HG03108 (cell line): ENCODE results near the gene SH3PXD2A.

Experiments
- ATAC-seq: cut with Tn5 transposase; IDR thresholded peaks from one replicate; pipeline ENCODE4 v1.9.1; 2021; ENCODE audit warnings: moderate library complexity; ENCODE audit not compliant: unreplicated experiment

The SH3PXD2A gene

DNA sequence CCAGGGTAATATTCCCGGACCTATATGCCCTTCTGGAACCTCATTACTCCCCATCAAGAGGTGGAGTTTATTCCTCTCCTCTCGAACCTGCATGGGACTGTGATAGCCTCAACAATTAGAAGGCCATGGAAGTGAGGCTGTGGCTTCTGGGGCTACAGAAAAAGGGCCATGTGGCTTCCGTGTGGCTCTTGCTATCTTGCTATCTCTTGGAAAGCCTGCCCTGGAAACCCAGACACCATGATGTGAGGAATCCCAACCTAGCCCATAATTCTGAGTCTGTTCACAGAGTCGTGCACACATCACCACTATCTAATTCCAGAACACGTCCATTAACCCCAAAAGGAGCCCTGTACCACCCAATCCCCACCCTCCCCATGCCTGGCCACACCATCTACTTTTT lies 20.8 kb upstream of the SH3PXD2A start:
- ATAC-seq, result no peak

- no peak for ATAC-seq
Observed at GRCh38 chr10:103874730-103875129, 19.4 kb upstream of the SH3PXD2A start.

DNA sequence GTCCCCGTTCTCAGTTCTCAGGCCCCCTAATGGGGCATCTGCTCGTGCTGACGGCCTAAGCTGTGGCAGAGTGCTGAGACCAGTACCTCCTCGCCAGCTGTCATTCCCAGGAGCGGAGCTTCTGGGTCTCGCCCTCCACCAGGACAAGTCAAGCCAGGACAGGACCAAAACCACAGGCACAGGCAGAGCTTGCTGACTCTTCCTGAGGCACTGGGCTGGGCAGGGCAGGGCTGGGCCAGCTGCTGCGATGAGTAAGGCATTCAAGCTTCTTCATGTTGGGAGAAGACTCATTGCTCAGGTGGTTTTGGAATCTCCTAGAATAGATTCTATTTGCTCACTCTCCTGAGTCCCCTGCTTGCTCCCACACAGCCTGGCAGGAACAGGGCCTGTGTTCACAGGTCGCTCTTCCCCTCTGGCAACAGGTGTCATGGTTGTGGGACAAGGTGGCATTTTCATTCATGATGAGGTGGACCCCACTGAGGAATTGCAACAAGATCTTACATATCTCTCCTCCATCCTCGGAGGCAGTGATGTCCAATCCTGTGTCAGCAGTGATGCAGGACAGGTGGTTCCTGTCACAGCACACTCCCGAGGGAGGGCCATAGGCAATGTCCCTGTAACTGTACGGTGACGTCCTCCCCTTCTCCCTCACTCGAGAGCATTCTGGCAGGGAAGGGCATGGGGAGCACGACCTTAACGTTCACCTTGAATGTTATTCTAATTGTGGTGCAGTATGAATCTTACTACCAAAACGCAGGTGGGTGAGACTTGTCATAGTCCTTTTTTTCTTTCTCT lies 17.0 kb upstream of the SH3PXD2A start:
- no peak for ATAC-seq

DNA sequence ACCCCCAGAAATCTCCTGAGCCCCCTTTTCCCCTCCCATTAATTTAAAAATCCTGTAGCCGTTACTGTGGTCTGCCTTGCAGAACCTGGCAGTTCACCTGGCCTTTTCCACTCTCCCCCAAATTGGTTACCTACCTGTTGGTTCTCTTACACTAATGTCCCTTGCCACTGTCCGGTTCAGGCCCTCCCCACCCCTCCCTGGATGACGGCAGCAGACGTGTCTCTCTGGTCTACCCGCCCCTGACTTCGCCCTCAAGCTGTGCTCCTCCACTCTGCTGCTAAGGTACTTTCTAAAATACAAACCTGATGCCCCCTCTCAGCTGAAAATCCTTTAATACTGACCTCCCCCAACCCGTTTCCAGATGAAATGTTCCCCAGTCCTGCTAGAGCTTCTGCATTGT lies 15.6 kb upstream of the SH3PXD2A start:
- no peak for ATAC-seq

GRCh38 chr10:103870516-103870915 lies 15.1 kb upstream of the SH3PXD2A start:
- no peak for ATAC-seq

- no peak for ATAC-seq
Observed at GRCh38 chr10:103869336-103869735, 14.0 kb upstream of the SH3PXD2A start.

- no peak for ATAC-seq
Observed at GRCh38 chr10:103868200-103868599, 12.8 kb upstream of the SH3PXD2A start.

- no peak for ATAC-seq
Observed at GRCh38 chr10:103861505-103861904, 6.1 kb upstream of the SH3PXD2A start.

GRCh38 chr10:103859161-103860086 lies 4.0 kb upstream of the SH3PXD2A start:
- ATAC-seq, result no peak

DNA sequence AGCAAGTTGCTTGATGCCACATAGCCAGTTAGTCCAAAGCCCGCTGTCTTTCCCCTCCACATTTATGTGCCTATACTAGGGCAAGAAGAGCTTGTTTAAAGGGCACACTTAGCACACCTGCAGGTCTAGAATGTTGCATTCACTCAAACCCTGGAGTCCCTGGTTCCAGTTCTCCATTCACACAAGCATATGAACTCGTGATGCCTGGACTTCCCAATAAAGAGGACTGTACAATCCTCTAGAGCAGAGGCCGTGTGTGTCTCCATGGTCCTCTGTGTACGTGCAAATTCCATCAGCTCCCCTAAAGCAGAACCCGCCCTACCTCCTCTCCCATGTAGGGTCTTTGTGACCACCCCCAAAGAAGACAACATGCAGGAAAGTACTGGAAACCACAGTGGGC lies 3.0 kb upstream of the SH3PXD2A start:
- no peak for ATAC-seq

GRCh38 chr10:103856797-103857170 lies 1.4 kb upstream of the SH3PXD2A start:
- no peak for ATAC-seq

DNA sequence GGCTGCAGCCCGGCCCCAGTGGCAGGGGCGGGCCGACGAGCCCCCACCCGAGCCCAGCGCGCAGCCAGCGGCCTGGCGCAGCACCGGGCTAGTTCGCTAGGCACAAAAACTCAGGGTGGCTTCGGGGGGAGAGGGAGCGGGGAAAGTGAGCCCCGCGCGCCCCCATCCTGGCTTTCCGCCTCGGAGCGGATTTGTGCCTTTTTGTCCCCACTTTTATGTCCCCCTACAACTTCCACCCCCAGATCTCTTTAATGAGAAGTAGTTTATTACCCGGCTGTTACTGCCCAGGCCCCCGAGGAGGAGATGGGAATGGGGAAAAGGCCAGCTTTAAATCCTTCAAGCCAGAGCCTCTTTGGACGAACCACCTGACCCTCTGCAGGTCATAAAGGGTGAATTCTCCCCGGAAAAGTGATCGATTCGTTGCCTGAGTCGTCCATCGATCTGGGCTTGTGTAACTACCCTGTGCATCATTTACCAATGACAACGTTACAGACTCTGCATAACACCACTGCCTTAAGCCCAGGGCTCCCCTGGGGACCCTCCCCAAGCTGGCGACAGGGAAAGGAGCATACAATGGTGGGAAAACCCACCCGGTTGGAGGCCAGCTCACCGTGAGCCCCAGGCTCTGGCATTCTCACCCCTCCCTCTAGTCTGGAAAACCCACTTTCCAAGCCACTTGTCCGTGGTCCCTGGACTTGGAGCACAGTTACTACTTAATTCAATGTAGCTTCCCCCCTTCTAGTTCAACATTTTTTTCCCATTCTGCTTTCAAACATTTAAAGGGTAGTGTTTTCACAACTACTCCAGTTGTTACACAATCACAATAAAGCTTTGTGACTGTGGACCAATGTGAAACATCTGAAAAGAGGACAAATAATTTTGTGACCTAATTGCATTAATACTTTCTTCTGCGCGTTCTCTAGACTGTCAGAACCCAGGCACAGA lies 748 bp upstream of the SH3PXD2A start:
- no peak for ATAC-seq

GRCh38 chr10:103854686-103855391 lies 537 bp downstream of the SH3PXD2A start:
- no peak for ATAC-seq

GRCh38 chr10:103854265-103854685 lies 1.1 kb downstream of the SH3PXD2A start:
- ATAC-seq, result no peak

DNA sequence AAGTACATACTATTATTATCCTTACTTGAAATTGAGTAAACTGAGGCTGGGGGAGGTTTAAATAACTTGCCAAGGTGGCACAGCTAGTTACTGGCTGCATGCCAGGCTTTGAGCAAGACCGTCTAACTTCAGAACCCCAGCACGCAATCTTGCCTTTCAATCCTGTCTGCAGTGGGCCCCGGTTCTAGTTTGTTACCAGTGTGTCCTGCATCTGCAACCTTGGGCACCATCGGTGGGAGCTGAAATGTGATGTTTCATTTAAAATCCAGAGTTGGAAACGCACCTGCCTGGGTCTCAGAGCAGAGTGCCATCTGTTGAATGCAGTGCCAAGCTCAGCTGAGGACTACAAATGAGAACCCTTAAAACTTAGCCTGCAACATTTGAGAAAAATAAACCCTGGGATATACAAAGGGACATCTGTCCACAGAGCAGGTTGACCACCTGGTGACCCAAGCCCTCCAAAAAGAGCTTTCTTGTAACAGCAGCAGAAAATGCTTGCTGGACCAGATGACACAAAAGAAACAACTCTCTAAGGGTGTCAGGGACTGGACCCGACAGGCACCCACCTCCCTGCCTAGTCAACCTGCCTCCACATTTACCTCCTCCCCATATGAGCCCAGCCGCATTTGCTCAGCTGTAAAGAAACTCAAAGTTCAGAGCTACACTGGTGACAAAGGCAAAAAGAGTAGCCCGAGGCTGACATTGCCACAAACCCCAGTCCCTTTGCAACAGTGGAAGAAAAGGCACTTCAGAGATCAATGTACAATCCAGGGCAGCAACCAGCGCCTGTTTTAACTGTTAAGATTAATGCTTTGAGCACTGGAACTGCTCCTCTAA lies 1.7 kb downstream of the SH3PXD2A start:
- ATAC-seq, result no peak

- no peak for ATAC-seq
Observed at GRCh38 chr10:103852856-103853255, 2.5 kb downstream of the SH3PXD2A start.

DNA sequence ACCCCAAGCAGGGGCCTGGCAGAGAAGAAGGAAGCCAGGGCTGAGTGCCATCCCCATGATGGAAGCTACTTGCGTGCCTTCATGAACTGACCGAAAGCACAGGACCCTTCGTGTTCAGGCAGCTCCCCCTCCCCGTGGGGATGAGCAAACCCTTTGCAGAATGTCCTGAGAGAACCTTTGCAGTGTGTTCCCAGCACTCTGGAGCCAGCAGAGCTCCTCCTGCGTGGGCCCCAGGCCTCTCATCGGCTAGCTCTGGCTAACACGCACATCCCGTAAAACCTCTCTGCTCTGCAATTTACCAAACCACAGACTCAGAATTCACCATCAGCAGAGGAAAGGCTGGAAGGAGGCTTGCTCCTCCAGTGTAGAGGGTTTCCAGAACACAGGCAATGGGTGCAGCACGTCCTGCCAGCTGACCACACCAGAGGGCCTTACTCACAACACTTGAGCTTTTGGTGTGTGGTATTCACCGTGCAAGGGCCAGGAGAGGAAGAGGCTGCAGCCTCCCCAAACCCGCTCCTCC lies 3.1 kb downstream of the SH3PXD2A start:
- no peak for ATAC-seq

GRCh38 chr10:103851261-103851660 lies 4.1 kb downstream of the SH3PXD2A start:
- no peak for ATAC-seq

GRCh38 chr10:103850572-103850895 lies 4.8 kb downstream of the SH3PXD2A start:
- ATAC-seq, result no peak
